CD14-positive monocyte (primary cell): Measurements from ENCODE around the gene GOLM1. TPM values are rescaled to one million over a fixed set of nuclear protein-coding genes. Genes with fewer than 3 reads are reported as not detected.

Experiments used
- DNase-seq, 3 donors: peaks; one replicate each; pipeline ENCODE4 v3.0.0-alpha.2; 2011 to 2022
- H2AFZ ChIP-seq: 2 replicates; pipeline ENCODE4 v1.6.0; 2012; ENCODE audit warnings: mild to moderate bottlenecking, low read depth, low read length, inconsistent platforms; ENCODE audit not compliant: insufficient read depth, poor library complexity, severe bottlenecking
- H3K27ac ChIP-seq, 2 donors: 1 replicate in 1 of 2; 2 replicates in 1 of 2; pipeline ENCODE4 v1.5.1; 2012 to 2013; ENCODE audit warnings: low read length in 2 of 2, control low read depth in 1 of 2, inconsistent platforms in 1 of 2, low read depth in 1 of 2, mild to moderate bottlenecking in 1 of 2
- H3K27me3 ChIP-seq, 2 donors: one replicate each; pipeline versions ENCODE4 v1.6.0 to v1.6.1; 2011 to 2013; ENCODE audit warnings: low read length in 2 of 2; ENCODE audit not compliant: control insufficient read depth in 2 of 2, insufficient read depth in 2 of 2
- H3K36me3 ChIP-seq, 2 donors: replicated peaks in 1 of 2; 1 replicate in 1 of 2; 2 replicates in 1 of 2; pipeline versions ENCODE4 v1.5.1 to v1.6.1; 2012 to 2013; ENCODE audit warnings: low read length in 2 of 2, control low read depth in 1 of 2, inconsistent platforms in 1 of 2, mild to moderate bottlenecking in 1 of 2; ENCODE audit not compliant: insufficient read depth in 2 of 2, control insufficient read depth in 1 of 2
- H3K4me1 ChIP-seq, 2 donors: 1 replicate in 1 of 2; 2 replicates in 1 of 2; pipeline versions ENCODE4 v1.5.1 to v1.6.1; 2012 to 2013; ENCODE audit warnings: low read length in 2 of 2, control low read depth in 1 of 2, inconsistent platforms in 1 of 2, mild to moderate bottlenecking in 1 of 2, moderate library complexity in 1 of 2; ENCODE audit not compliant: insufficient read depth in 2 of 2, control insufficient read depth in 1 of 2
- H3K4me2 ChIP-seq: replicated peaks from 2 replicates; pipeline ENCODE3; 2012; ENCODE audit warnings: low read length, moderate library complexity, mild to moderate bottlenecking; ENCODE audit not compliant: poor library complexity, severe bottlenecking; ENCODE audit errors: extremely low read depth
- H3K4me3 ChIP-seq, 3 experiments: fragments of 200-600 bp in 1 of 3; sonication (generic) in 1 of 3; replicated peaks in 1 of 3; 1 replicate in 2 of 3; 2 replicates in 1 of 3; pipeline ENCODE4 v1.5.1; 2011 to 2013; ENCODE audit warnings: low read length in 3 of 3, mild to moderate bottlenecking in 3 of 3, control low read depth in 2 of 3, low read depth in 2 of 3, inconsistent platforms in 1 of 3, moderate library complexity in 1 of 3
- H3K79me2 ChIP-seq: 2 replicates; pipeline ENCODE4 v1.6.0; 2012; ENCODE audit warnings: mild to moderate bottlenecking, control low read depth, inconsistent platforms, low read length, moderate library complexity; ENCODE audit not compliant: insufficient read depth
- H3K9ac ChIP-seq: 2 replicates; pipeline ENCODE4 v1.6.0; 2017; ENCODE audit warnings: low read length, mild to moderate bottlenecking; ENCODE audit not compliant: insufficient read depth, poor library complexity, severe bottlenecking
- H3K9me3 ChIP-seq, 2 donors: replicated peaks in 1 of 2; 1 replicate in 1 of 2; 2 replicates in 1 of 2; pipeline versions ENCODE4 v1.5.1 to v1.6.1; 2012 to 2013; ENCODE audit warnings: low read length in 2 of 2, control low read depth in 1 of 2; ENCODE audit not compliant: control insufficient read depth in 1 of 2, insufficient read depth in 1 of 2
- H4K20me1 ChIP-seq: 2 replicates; pipeline ENCODE4 v1.6.0; 2012; ENCODE audit warnings: mild to moderate bottlenecking, low read length, control low read depth, moderate library complexity; ENCODE audit not compliant: insufficient read depth
- H3K27ac Mint-ChIP-seq, 7 donors: one replicate each; pipeline ENCODE4 v1.8.0; 2020; ENCODE audit warnings: mild to moderate bottlenecking in 7 of 7, mixed read lengths in 7 of 7, moderate library complexity in 6 of 7, inconsistent platforms in 2 of 7
- H3K27me3 Mint-ChIP-seq, 3 donors: one replicate each; pipeline ENCODE4 v1.8.0; 2021 to 2022; ENCODE audit warnings: low read depth in 3 of 3, mild to moderate bottlenecking in 3 of 3, mixed read lengths in 3 of 3, moderate library complexity in 3 of 3, inconsistent platforms in 1 of 3
- H3K36me3 Mint-ChIP-seq, 2 donors: one replicate each; pipeline ENCODE4 v1.8.0; 2020; ENCODE audit warnings: mixed read lengths in 2 of 2, inconsistent platforms in 1 of 2, mild to moderate bottlenecking in 1 of 2
- H3K4me1 Mint-ChIP-seq: one replicate; pipeline ENCODE4 v1.8.0; 2020; ENCODE audit warnings: mild to moderate bottlenecking, mixed read lengths
- H3K4me3 Mint-ChIP-seq, 2 donors: one replicate each; pipeline ENCODE4 v1.8.0; 2020; ENCODE audit warnings: mild to moderate bottlenecking in 2 of 2, mixed read lengths in 2 of 2, moderate library complexity in 1 of 2
- H3K9me3 Mint-ChIP-seq, 7 donors: one replicate each; pipeline ENCODE4 v1.8.0; 2020 to 2022; ENCODE audit warnings: mixed read lengths in 7 of 7, mild to moderate bottlenecking in 6 of 7, moderate library complexity in 6 of 7, inconsistent platforms in 2 of 7
- CTCF ChIP-seq: fragments of 200-600 bp; IDR thresholded peaks from one replicate; pipeline ENCODE4 v1.8.0; 2022; ENCODE audit warnings: antibody characterized with exemption, mild to moderate bottlenecking
- WGBS: methylation state at CpG from one replicate; pipeline ENCODE4 v1.1.5; 2013; ENCODE audit warnings: missing lambda C conversion rate; ENCODE audit not compliant: insufficient coverage; 5-methylcytosine and 5-hydroxymethylcytosine counted together
- intact Hi-C, 2 donors: fragments of 100-400 bp; cut with micrococcal nuclease; formaldehyde crosslinking; loops; one replicate each; pipeline versions ENCODE4 v1.15.0 to v1.15.1; 2023
- polyA plus RNA-seq, 3 donors: library from polyadenylated mRNA; depleted of rRNA in 1 of 3; unstranded in 2 of 3; stranded (reverse) in 1 of 3; fragments of 300-500 nt in 2 of 3; fragments of >200 nt in 1 of 3; fragmentation: Illumina TruSeq in 2 of 3; gene quantifications; 1 replicate in 2 of 3; 2 replicates in 1 of 3; pipeline ENCODE4 v1.2.3, GENCODE V29; 2012 to 2021
- small RNA-seq: library from RNA; depleted of rRNA; stranded (forward); fragments of <200 nt; gene quantifications from one replicate; pipeline ENCODE3, GENCODE V24; 2012; ENCODE audit warnings: low read depth; ENCODE audit not compliant: insufficient read length

GOLM1 gene
- polyA plus RNA-seq, 3 donors = 10.4 to 27.5 (median 12.9) TPM

GRCh38 chr9:85981369-85981768 is 118.0 kb downstream of the GOLM1 start:
- H3K4me3 Mint-ChIP-seq = no peak overlapping the region
- H3K9ac ChIP-seq = no peak overlapping the region
- peaks cover 76 to 92% of the 10 kb centered on the region in 2 donors for H3K36me3 Mint-ChIP-seq
- no CpG with 5 or more reads among the region's 3 CpGs for WGBS
- H3K4me2 ChIP-seq = no peak overlapping the region
- H3K9me3 ChIP-seq = no peaks in the 10 kb centered on the region
- H3K27me3 Mint-ChIP-seq = no peaks in the 10 kb centered on the region
- no peaks in the 10 kb centered on the region for H3K79me2 ChIP-seq
- no peak overlapping the region for H3K4me3 ChIP-seq
- H4K20me1 ChIP-seq = no peaks in the 10 kb centered on the region
- no peak overlapping the region for H3K27ac ChIP-seq
- H3K27ac Mint-ChIP-seq = no peak overlapping the region
- DNase-seq = no peak
- no peaks in the 10 kb centered on the region for H3K9me3 Mint-ChIP-seq
- H3K27me3 ChIP-seq = no peaks in the 10 kb centered on the region
- H3K4me1 Mint-ChIP-seq = no peaks in the 10 kb centered on the region
- H3K4me1 ChIP-seq = no peaks in the 10 kb centered on the region
- H2AFZ ChIP-seq = no peak overlapping the region
- H3K36me3 ChIP-seq = peaks cover 69 to 98% of the 10 kb centered on the region in 2 donors
- intact Hi-C loops = no loop called here
- TF ChIP-seq CTCF = no peak

GRCh38 chr9:85978496-85978895 is 120.9 kb downstream of the GOLM1 start:
- no peak for TF ChIP-seq CTCF
- intact Hi-C loops = no loop called here
- Mint-ChIP-seq H3K36me3 (peaks cover 66 to 86% of the 10 kb centered on the region in 2 donors), H3K9me3 (no peaks in the 10 kb centered on the region), H3K27me3 (no peaks in the 10 kb centered on the region), H3K4me3 (no peak overlapping the region), H3K4me1 (no peaks in the 10 kb centered on the region), H3K27ac (no peak overlapping the region)
- H3K4me3 ChIP-seq = no peak overlapping the region
- no peak overlapping the region for H3K4me2 ChIP-seq
- no peak overlapping the region for H3K27ac ChIP-seq
- H3K4me1 ChIP-seq = no peaks in the 10 kb centered on the region
- H3K27me3 ChIP-seq = no peaks in the 10 kb centered on the region
- H3K79me2 ChIP-seq = no peaks in the 10 kb centered on the region
- H3K36me3 ChIP-seq = peaks cover 74 to 96% of the 10 kb centered on the region in 2 donors
- H3K9ac ChIP-seq = no peak overlapping the region
- no peaks in the 10 kb centered on the region for H4K20me1 ChIP-seq
- no peaks in the 10 kb centered on the region for H3K9me3 ChIP-seq
- DNase-seq = no peak
- 100% methylated on average over 1 of the region's 4 CpGs for WGBS
- H2AFZ ChIP-seq = no peak overlapping the region

Small RNA genes within 50 kb of the gene (small RNA-seq; reads per million reads assigned to genes)
- gene AL161447.1 = not detected

Other genes with a start within 250 kb of the GOLM1 start
- 1 to 10 TPM; 4.4 to 8.7 (median 5.6) TPM for gene NAA35, start 158.4 kb downstream of the GOLM1 start, polyA plus RNA-seq
- not detected for gene C9orf153, start 160.1 kb upstream of the GOLM1 start, polyA plus RNA-seq
- 10 to 100 TPM; 13.2 to 46.7 (median 36.9) TPM for gene ISCA1, start 183.0 kb upstream of the GOLM1 start, polyA plus RNA-seq